Neural cell (in vitro differentiated cells): ENCODE measurements around the gene FAM83G. TPM values are rescaled to one million over a fixed set of nuclear protein-coding genes. Genes with fewer than 3 reads are reported as not detected.

Experiments used
- H2AFZ ChIP-seq: fragments of 200-600, 300-800 bp; sonication (generic), shearing (Covaris generic); 2 replicates; pipeline ENCODE4 v1.6.0; 2014; ENCODE audit warnings: low read depth, mild to moderate bottlenecking, antibody characterized with exemption, low read length, moderate library complexity
- H3F3A ChIP-seq: fragments of 200-600 bp; shearing (Covaris generic); 2 replicates; pipeline ENCODE4 v1.6.1; 2016; ENCODE audit warnings: mild to moderate bottlenecking, moderate library complexity, mixed read lengths, antibody characterized with exemption, low read length; ENCODE audit not compliant: insufficient read depth, poor library complexity, severe bottlenecking
- H3K27ac ChIP-seq: fragments of 200-600, 300-800 bp; sonication (generic), shearing (Covaris generic); 2 replicates; pipeline ENCODE4 v1.5.1; 2014; ENCODE audit warnings: mild to moderate bottlenecking, low read length, moderate library complexity
- H3K27me3 ChIP-seq: fragments of 300-800, 200-600 bp; sonication (generic), shearing (Covaris generic); 2 replicates; pipeline ENCODE4 v1.6.0; 2014; ENCODE audit warnings: mild to moderate bottlenecking, low read depth, low read length, moderate library complexity; ENCODE audit not compliant: insufficient read depth
- H3K36me3 ChIP-seq: fragments of 300-800, 200-600 bp; sonication (generic), shearing (Covaris generic); 2 replicates; pipeline ENCODE4 v1.5.1; 2014; ENCODE audit warnings: mild to moderate bottlenecking, antibody characterized with exemption, low read length, moderate library complexity; ENCODE audit not compliant: insufficient read depth
- H3K4me2 ChIP-seq: fragments of 300-800, 200-600 bp; sonication (generic), shearing (Covaris generic); 2 replicates; pipeline ENCODE4 v1.6.0; 2014; ENCODE audit warnings: mild to moderate bottlenecking, low read length
- H3K4me3 ChIP-seq: fragments of 300-800, 200-600 bp; sonication (generic), shearing (Covaris generic); 2 replicates; pipeline ENCODE4 v1.5.1; 2014; ENCODE audit warnings: mild to moderate bottlenecking, low read length, moderate library complexity
- H3K79me2 ChIP-seq: fragments of 200-600 bp; shearing (Covaris generic); replicated peaks from 2 replicates; pipeline ENCODE4 v1.6.0; 2014; ENCODE audit warnings: mild to moderate bottlenecking, low read length, moderate library complexity; ENCODE audit not compliant: insufficient read depth
- H3K9ac ChIP-seq: fragments of 300-800, 200-600 bp; sonication (generic), shearing (Covaris generic); 2 replicates; pipeline ENCODE4 v1.6.1; 2016; ENCODE audit warnings: mild to moderate bottlenecking, low read length, mixed read lengths
- H3K9me2 ChIP-seq: fragments of 200-600 bp; shearing (Covaris generic); 2 replicates; pipeline ENCODE4 v1.6.1; 2016; ENCODE audit warnings: mild to moderate bottlenecking, low read length, mixed read lengths; ENCODE audit not compliant: insufficient read depth
- H3K9me3 ChIP-seq: fragments of 200-600, 300-800 bp; sonication (generic), shearing (Covaris generic); 2 replicates; pipeline ENCODE4 v1.6.1; 2016; ENCODE audit warnings: mild to moderate bottlenecking, mixed run types, low read length, moderate library complexity, mixed read lengths
- H4K20me1 ChIP-seq: fragments of 200-600 bp; shearing (Covaris generic); 2 replicates; pipeline ENCODE4 v1.6.1; 2016; ENCODE audit warnings: mild to moderate bottlenecking, mixed run types; ENCODE audit not compliant: insufficient read depth
- CTCF ChIP-seq: fragments of 450-650 bp; IDR thresholded peaks from 2 replicates; pipeline ENCODE4 v1.5.1; 2014; ENCODE audit warnings: antibody characterized with exemption, mild to moderate bottlenecking, moderate library complexity; ENCODE audit not compliant: poor library complexity, severe bottlenecking
- EP300 ChIP-seq: fragments of 450-650 bp; conservative IDR thresholded peaks from 2 replicates; pipeline ENCODE4 v1.6.1; 2014; ENCODE audit warnings: antibody characterized with exemption, mild to moderate bottlenecking, moderate library complexity; ENCODE audit not compliant: poor library complexity, severe bottlenecking
- EZH2 ChIP-seq: fragments of 200-600, 300-800 bp; shearing (Covaris generic), sonication (generic); IDR thresholded peaks from 2 replicates; pipeline ENCODE4 v1.6.1; 2014; ENCODE audit warnings: antibody characterized with exemption, low read length, borderline replicate concordance, mild to moderate bottlenecking; ENCODE audit not compliant: insufficient read depth, poor library complexity, severe bottlenecking
- MXI1 ChIP-seq: fragments of 450-650 bp; conservative IDR thresholded peaks from 2 replicates; pipeline ENCODE4 v1.6.1; 2014; ENCODE audit warnings: antibody characterized with exemption, mild to moderate bottlenecking; ENCODE audit not compliant: poor library complexity, severe bottlenecking
- POLR2AphosphoS5 ChIP-seq: IDR thresholded peaks from 2 replicates; pipeline ENCODE4 v1.6.1; 2012
- RAD21 ChIP-seq: fragments of 450-650 bp; conservative IDR thresholded peaks from 2 replicates; pipeline ENCODE4 v1.6.1; 2014; ENCODE audit warnings: antibody characterized with exemption, mild to moderate bottlenecking, moderate library complexity
- REST ChIP-seq: IDR thresholded peaks from 2 replicates; pipeline ENCODE4 v1.6.1; 2012; ENCODE audit warnings: borderline replicate concordance
- SMC3 ChIP-seq: fragments of 450-650 bp; conservative IDR thresholded peaks from 2 replicates; pipeline ENCODE4 v1.6.1; 2014; ENCODE audit warnings: antibody characterized with exemption, mild to moderate bottlenecking, moderate library complexity; ENCODE audit not compliant: poor library complexity
- TAF1 ChIP-seq: IDR thresholded peaks from 2 replicates; pipeline ENCODE4 v1.6.1; 2012; ENCODE audit warnings: low read depth
- polyA plus RNA-seq: library from polyadenylated mRNA; depleted of rRNA; stranded (reverse); fragments of >200 nt; gene quantifications from 2 replicates; pipeline ENCODE4 v1.2.3, GENCODE V29; 2014

FAM83G gene
- polyA plus RNA-seq, 1 donor from 2014 or later, result not detected

- H3K36me3 ChIP-seq, result no peaks in the 10 kb centered on the region
- H3K4me3 ChIP-seq, result no peak overlapping the region
Observed at GRCh38 chr17:18955009-18955408, 49.6 kb downstream of the FAM83G start.

GRCh38 chr17:18954321-18954720, 50.2 kb downstream of the FAM83G start:
- Histone ChIP-seq H3K4me2 (no peak overlapping the region), H4K20me1 (no peaks in the 10 kb centered on the region), H3K9me2 (no peaks in the 10 kb centered on the region), H3K9ac (no peak overlapping the region), H3K4me3 (no peak overlapping the region), H3K27me3 (no peaks in the 10 kb centered on the region), H3K9me3 (no peaks in the 10 kb centered on the region), H3F3A (no peaks in the 10 kb centered on the region), H3K36me3 (no peaks in the 10 kb centered on the region), H2AFZ (no peak overlapping the region), H3K79me2 (no peaks in the 10 kb centered on the region), H3K27ac (no peak overlapping the region)
- TF ChIP-seq SMC3 (no peak), EZH2 (no peak), REST (no peak), CTCF (no peak), EP300 (no peak), MXI1 (no peak)

More at GRCh38 chr17:18955009-18955408, 49.6 kb downstream of the FAM83G start:
- Histone ChIP-seq H4K20me1 (no peaks in the 10 kb centered on the region), H3K9ac (no peak overlapping the region), H3K27ac (no peak overlapping the region), H3F3A (no peaks in the 10 kb centered on the region), H3K4me2 (no peak overlapping the region), H3K27me3 (no peaks in the 10 kb centered on the region), H2AFZ (no peak overlapping the region), H3K9me2 (no peaks in the 10 kb centered on the region), H3K9me3 (no peaks in the 10 kb centered on the region), H3K79me2 (no peaks in the 10 kb centered on the region)
- TF ChIP-seq EZH2 (no peak), REST (no peak), EP300 (no peak), CTCF (no peak), SMC3 (no peak), RAD21 (no peak), TAF1 (no peak), POLR2AphosphoS5 (no peak), MXI1 (no peak)
